ENCODE measurements around the gene DAPL1. TPM values are rescaled to one million over a fixed set of nuclear protein-coding genes. Genes with fewer than 3 reads are reported as not detected.

DAPL1 gene
- total RNA-seq, 1 donor, result not detected

DNA sequence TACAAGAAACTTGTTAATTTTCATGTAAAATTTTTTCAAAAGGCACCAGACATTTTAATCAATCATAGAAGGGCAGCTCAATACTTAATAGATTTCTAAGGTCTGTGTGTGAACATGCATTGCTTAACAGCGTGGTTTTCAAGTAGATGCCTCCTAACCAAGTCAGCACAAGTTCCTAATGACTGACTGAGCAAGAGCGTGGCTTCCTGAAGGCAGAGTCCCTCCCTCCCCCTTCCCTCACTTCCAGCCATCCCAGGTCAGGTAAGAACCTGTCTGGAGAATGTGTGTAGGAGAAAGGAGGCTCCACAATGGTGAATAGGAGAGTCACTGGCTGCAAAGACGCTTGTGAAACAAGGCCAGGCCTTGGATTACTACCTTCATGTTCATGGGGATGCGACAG, 33.5 kb upstream of the DAPL1 start:
- no peak overlapping the region for H3K27ac ChIP-seq (ENCODE audit: low read depth, low read length)

DNA sequence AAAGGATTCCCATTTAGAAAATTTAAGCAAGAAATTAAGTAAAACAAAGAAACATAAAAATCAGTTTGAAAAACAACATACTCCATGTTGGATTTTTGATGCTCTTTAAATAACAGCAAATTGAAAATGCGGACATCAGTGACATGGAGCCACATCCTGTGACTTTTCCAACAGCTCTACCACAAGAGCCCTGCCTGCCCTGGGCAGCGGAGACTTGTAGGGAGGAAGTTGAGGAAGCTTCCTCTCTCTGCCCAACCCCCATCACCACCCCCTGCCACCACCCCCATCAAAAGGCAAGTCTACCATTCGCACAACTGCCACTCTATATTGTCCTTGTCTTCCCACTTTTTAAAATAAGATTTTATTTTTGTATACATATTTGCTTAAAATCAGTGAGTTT, 32.8 kb upstream of the DAPL1 start:
- H3K4me2 ChIP-seq (ENCODE audit: insufficient read depth, low read length), result no peak overlapping the region
- no peaks in the 10 kb centered on the region for H3K9me3 ChIP-seq (ENCODE audit: low read depth, low read length)
- no peaks in the 10 kb centered on the region for H4K20me1 ChIP-seq (ENCODE audit: insufficient read depth, low read length)
- DNase-seq (ENCODE audit: insufficient read length, low spot score, missing footprints), result no peak
- no peaks in the 10 kb centered on the region for H3K36me3 ChIP-seq (ENCODE audit: insufficient read depth, low read length)
- no peak overlapping the region for H2AFZ ChIP-seq (ENCODE audit: low read length)
- no peak overlapping the region for H3K27ac ChIP-seq (ENCODE audit: low read depth, low read length)
- H3K4me3 ChIP-seq (ENCODE audit: insufficient read depth, low read length), result no peak overlapping the region
- TF ChIP-seq CTCF (IDR thresholded peaks at IDR 0.05; ENCODE audit: extremely low read depth, low read depth, low read length), result no peak
- H3K27me3 ChIP-seq (ENCODE audit: insufficient read depth, low read length), result no peaks in the 10 kb centered on the region
- H3K4me1 ChIP-seq (ENCODE audit: insufficient read depth, low read length), result no peaks in the 10 kb centered on the region
- H3K79me2 ChIP-seq (ENCODE audit: insufficient read depth, low read length), result no peaks in the 10 kb centered on the region

More for the DNA sequence above, 33.5 kb upstream of the DAPL1 start:
- no peak overlapping the region for H2AFZ ChIP-seq (ENCODE audit: low read length)
- no peak overlapping the region for H3K4me2 ChIP-seq (ENCODE audit: insufficient read depth, low read length)
- TF ChIP-seq CTCF (IDR thresholded peaks at IDR 0.05; ENCODE audit: extremely low read depth, low read depth, low read length), result no peak
- no peaks in the 10 kb centered on the region for H4K20me1 ChIP-seq (ENCODE audit: insufficient read depth, low read length)
- H3K9me3 ChIP-seq (ENCODE audit: low read depth, low read length), result no peaks in the 10 kb centered on the region
- no peak overlapping the region for H3K4me3 ChIP-seq (ENCODE audit: insufficient read depth, low read length)
- H3K79me2 ChIP-seq (ENCODE audit: insufficient read depth, low read length), result no peaks in the 10 kb centered on the region
- DNase-seq (ENCODE audit: insufficient read length, low spot score, missing footprints), result no peak
- H3K36me3 ChIP-seq (ENCODE audit: insufficient read depth, low read length), result no peaks in the 10 kb centered on the region
- no peaks in the 10 kb centered on the region for H3K27me3 ChIP-seq (ENCODE audit: insufficient read depth, low read length)
- H3K4me1 ChIP-seq (ENCODE audit: insufficient read depth, low read length), result no peaks in the 10 kb centered on the region

- Histone ChIP-seq H3K27me3 (ENCODE audit: insufficient read depth, low read length) (no peaks in the 10 kb centered on the region), H3K36me3 (ENCODE audit: insufficient read depth, low read length) (no peaks in the 10 kb centered on the region), H3K79me2 (ENCODE audit: insufficient read depth, low read length) (no peaks in the 10 kb centered on the region), H4K20me1 (ENCODE audit: insufficient read depth, low read length) (no peaks in the 10 kb centered on the region), H3K27ac (ENCODE audit: low read depth, low read length) (no peak overlapping the region), H3K4me2 (ENCODE audit: insufficient read depth, low read length) (no peak overlapping the region), H3K4me1 (ENCODE audit: insufficient read depth, low read length) (no peaks in the 10 kb centered on the region), H3K9me3 (ENCODE audit: low read depth, low read length) (no peaks in the 10 kb centered on the region), H3K4me3 (ENCODE audit: insufficient read depth, low read length) (no peak overlapping the region), H2AFZ (ENCODE audit: low read length) (no peak overlapping the region)
- DNase-seq (ENCODE audit: insufficient read length, low spot score, missing footprints), result no peak
- no peak for TF ChIP-seq CTCF (IDR thresholded peaks at IDR 0.05; ENCODE audit: extremely low read depth, low read depth, low read length)
These were observed 28.6 kb upstream of the DAPL1 start for GRCh38 chr2:158766524-158766923.

DNA sequence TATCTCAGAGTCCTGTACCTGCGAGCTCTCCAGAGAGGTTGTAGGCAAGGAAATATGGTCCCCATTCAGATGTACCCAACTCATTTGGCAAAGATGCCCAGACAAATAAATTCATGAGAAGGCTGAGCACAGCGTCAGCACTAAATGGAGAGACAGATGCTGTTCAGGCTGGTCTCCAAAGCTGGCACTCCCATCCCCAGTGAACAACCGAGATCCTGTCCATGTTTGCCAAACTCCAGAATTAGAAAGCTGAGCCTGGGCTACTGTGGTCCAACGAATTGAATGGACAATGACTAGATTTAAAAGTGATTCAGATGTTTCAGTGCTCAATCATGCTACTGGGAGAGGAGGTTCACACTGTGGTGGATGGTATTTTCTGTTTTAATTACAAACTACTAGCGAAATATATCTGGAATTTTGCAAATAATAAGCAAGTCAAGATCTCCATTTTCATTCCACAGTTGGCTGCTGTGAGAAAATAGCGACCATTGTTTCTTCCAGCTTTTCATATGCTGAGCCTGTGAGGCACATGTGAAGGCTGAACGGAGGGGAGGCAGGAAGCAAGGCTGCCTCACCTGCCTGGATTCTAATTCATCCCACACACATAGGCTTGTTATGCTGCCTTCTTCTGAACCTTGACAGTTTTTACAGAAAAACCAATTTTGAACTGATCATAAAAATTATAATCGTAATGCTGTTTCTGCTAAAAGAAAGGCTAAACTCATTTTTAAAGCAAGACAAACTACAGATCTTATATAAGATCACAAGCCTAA, 22.6 kb upstream of the DAPL1 start:
- Histone ChIP-seq H3K4me1 (ENCODE audit: insufficient read depth, low read length) (peaks cover 12% of the 10 kb centered on the region), H3K27me3 (ENCODE audit: insufficient read depth, low read length) (no peaks in the 10 kb centered on the region), H4K20me1 (ENCODE audit: insufficient read depth, low read length) (no peaks in the 10 kb centered on the region), H2AFZ (ENCODE audit: low read length) (peak overlapping the region; percentile 12), H3K79me2 (ENCODE audit: insufficient read depth, low read length) (no peaks in the 10 kb centered on the region), H3K4me2 (ENCODE audit: insufficient read depth, low read length) (peak overlapping the region; percentile 23), H3K9me3 (ENCODE audit: low read depth, low read length) (no peaks in the 10 kb centered on the region), H3K36me3 (ENCODE audit: insufficient read depth, low read length) (no peaks in the 10 kb centered on the region), H3K27ac (ENCODE audit: low read depth, low read length) (no peak overlapping the region), H3K4me3 (ENCODE audit: insufficient read depth, low read length) (no peak overlapping the region)
- no peak for DNase-seq (ENCODE audit: insufficient read length, low spot score, missing footprints)
- no peak for TF ChIP-seq CTCF (IDR thresholded peaks at IDR 0.05; ENCODE audit: extremely low read depth, low read depth, low read length)
